ENCODE data around the gene NR2F6.
"Not testable (repeated sequence)": the region's sequence is repeated elsewhere in the genome, so short reads cannot be mapped to it uniquely, and the experiment has no call there.

The NR2F6 gene

DNA sequence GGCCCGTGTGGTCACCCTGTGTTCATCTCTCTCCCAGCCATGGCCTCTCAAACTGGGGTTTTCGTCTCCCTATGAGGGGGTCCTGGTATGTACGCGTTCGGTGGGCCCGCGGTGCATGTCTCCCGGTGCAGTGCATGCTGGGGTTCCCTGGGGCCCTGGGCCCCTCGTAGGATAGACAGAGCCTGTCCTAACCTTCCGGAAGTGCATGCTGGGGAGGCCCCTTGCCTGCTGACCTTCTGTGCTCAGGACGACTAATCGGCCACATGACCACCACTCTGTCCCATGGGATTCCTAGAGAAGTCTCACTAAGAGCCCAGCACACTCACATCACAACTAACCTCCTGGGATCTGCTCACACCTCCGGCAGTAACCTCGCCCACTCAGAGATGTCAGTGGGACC is 35.4 kb downstream of the NR2F6 start:
- no peak for DNase-seq

DNA sequence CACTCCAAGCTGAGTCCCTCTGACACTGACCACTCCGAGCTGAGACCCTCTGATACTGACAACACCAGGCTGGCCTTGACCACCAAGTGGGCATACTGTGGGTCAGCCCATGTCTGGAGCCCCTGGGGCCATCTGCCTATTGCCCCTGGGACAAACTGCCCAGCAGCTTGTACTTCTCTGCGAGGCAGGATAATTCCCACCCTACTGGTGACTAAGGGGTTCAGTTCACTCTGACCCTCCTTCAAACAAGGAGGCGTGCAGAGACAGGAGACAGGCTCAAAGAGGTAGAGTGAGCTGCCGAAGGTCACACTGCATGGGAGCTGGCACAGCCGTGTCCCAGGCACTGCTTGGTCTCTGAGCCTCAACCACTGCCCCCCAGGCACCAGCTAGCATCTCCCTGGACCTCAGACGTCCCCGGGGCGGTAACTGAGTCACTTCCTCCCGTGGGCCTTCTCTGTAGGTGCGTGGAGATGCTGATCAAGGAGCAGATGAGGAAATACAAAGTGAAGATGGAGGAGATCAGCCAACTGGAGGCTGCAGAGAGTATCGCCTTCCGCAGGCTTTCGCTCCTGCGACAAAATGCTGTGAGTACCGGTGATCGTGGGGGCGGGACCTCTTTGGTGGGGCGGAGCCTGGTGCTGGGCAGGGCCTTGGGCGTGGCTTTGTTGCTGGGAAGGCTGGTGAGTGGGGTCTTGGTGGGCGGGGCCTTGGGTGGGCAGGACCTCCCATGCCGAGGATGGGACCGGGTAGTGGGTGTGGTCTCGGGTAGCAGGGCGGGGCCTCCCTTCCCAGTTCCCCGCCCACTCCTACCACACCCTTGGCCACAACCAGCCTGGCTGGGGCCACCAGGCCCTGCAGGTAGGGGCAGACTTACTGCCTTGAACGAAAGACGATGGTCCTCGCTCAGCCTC is 36.3 kb downstream of the NR2F6 start:
- no peak for DNase-seq

DNA sequence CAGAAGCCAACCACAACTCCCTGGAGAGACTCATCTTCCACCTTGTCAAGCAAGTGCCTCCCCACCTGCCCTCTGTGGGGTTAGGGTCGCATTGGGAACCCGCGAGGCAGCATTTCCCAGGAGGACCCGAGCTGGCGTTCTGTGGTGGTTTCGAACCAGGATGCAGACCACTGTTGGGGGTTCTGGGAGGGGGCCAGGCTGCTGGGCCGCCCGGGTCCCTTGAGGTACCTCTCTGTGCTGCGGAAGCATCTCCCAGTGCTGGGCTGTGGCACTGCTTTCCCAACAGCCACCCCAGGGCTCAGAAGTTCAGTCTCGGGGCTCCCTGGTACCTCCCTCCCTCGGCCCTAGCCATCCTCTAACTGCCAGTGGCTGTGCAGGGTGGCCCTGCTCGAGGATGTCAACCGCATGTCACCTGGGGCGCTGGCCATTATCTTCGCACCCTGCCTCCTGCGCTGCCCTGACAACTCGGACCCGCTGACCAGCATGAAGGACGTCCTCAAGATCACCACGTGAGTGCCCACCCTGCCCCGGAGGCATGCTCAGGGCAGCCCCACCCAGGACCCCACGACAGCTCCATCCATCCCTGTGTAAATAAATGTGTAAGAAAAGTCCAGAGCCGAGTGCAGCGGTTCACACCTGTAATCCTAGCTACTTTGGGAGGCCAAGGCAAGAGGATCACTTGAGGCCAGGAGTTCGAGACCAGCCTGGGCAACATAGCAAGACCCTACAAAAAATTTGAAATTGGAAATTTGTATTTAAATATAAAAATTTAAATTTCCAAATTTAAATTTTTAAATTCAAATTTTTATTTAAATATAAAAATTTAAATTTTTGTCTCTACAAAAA is 38.8 kb downstream of the NR2F6 start:
- DNase-seq, result no peak

- no peak for DNase-seq
Observed at GRCh38 chr19:17205237-17206140, 40.2 kb downstream of the NR2F6 start.

GRCh38 chr19:17202713-17203112 is 43.0 kb downstream of the NR2F6 start:
- no peak for DNase-seq

DNA sequence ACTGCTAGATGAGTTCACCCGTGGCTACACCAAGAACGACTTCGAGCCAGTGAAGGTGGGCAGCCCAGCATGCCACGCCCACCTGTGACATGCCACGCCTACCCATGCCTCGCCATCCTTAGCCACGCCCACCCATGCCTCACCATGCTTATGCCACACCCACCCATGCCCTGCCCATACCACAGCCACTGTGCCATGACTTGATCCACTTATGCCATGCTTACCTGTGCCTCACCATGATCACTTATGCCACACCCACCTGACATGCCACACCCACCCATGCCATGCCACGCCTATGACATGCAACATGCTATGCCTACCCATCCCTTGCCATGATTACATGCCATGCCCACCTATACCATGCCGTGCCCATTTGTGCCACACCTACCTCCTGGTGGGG is 43.5 kb downstream of the NR2F6 start:
- DNase-seq, result no peak

- DNase-seq, result no peak
Observed at GRCh38 chr19:17200408-17201079, 45.2 kb downstream of the NR2F6 start.

GRCh38 chr19:17197666-17198065 is 48.1 kb downstream of the NR2F6 start:
- no peak for DNase-seq

DNA sequence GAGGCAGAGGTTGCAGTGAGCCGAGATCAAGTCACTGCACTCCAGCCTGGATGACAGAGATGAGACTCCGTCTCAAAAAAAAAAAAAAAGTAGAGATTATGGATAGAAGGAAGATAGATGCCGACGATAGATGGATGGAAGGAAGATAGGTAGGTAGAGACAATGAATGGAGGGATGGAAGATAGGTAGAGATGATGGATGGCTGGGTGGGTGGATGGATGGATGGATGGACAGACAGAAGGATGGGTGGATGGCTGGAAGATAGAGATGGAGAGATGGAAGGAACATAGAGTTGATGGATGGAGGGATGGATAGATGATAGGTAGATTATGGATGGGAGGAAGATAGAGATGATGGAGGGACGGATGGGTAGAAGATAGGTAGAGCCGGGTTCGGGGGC is 49.1 kb downstream of the NR2F6 start:
- DNase-seq, result no peak

DNA sequence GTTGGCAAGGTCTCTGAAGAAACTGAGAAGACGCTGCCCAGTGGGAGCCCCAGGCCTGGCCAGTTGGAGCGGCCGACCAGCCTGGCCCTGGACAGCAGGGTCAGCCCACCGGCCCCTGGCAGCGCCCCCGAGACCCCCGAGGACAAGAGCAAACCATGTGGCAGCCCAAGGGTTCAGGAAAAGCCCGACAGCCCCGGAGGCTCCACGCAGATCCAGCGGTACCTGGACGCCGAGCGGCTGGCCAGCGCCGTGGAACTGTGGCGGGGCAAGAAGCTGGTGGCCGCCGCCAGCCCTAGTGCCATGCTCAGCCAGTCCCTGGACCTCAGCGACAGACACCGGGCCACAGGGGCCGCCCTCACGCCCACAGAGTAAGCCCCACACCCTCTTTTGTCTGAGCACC is 50.6 kb downstream of the NR2F6 start:
- DNase-seq, result no peak

GRCh38 chr19:17194608-17195007 is 51.1 kb downstream of the NR2F6 start:
- no peak for DNase-seq

- DNase-seq, result no peak
Observed at GRCh38 chr19:17192751-17193150, 53.0 kb downstream of the NR2F6 start.

- not testable (repeated sequence) for DNase-seq
Observed at GRCh38 chr19:17191736-17192135, 54.0 kb downstream of the NR2F6 start.

DNA sequence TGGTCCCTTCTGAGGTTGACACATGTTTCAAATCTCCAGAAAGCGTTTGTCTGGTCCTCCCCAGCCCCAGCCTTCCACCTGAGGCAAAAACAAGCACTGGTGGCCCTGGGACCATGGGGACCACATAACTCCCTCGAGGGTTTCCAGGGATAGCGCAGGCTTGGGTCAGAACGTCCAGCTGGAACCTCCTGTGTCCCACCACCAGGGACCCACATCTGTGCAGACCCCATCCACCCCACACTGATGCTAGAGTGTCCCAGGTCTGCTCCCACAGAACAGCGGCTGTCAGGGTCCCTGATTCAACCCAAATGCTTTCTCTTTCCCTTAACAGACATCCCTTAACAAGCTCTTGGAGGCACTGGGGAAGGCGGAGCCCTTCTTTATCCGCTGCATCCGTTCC is 60.1 kb downstream of the NR2F6 start:
- no peak for DNase-seq

GRCh38 chr19:17184371-17184841 is 61.3 kb downstream of the NR2F6 start:
- no peak for DNase-seq

- DNase-seq, result no peak
Observed at GRCh38 chr19:17183858-17184321, 61.8 kb downstream of the NR2F6 start.

DNA sequence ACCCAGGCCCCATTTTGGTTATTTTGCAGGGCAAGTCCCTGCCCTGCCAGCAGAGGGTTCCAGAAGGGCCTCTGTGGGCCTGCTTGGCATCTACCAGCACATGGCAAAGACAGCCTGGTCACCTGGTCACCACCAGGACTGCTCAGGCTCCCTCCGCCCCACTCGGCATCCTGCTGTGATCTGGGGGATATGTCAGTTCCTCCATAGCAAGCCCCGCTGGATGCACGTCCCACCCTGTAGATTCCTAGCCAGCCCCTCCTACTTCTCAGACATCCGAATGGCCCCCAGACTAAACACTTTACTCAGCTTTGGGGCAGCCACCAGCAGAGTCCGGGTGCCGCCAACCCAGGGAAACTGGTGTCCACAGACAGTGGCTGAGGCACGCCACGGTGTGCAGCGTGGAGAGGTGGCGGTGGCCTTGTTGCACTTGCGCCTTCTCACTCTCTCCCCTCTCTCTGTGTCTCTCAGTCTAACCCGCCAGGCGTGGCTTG is 62.4 kb downstream of the NR2F6 start:
- DNase-seq, result no peak

Measured in DMS79 treated with DMSO at 0.1 percent for 48 hours (cell line).